Stimulated activated CD4-positive, alpha-beta T cell treated with anti-CD3 and anti-CD28 coated beads, Interleukin-1b, Interleukin-23, amount 100 ng/mL, for 1 hour (primary cell): ENCODE data around the gene SPINDOC.
"Not testable (repeated sequence)": the region's sequence is repeated elsewhere in the genome, so short reads cannot be mapped to it uniquely, and the experiment has no call there.

Experiments used
- DNase-seq, 2 donors: peaks; one replicate each; pipeline ENCODE4 v3.0.0-alpha.2; 2020; ENCODE audit warnings: low read depth in 2 of 2

SPINDOC gene

GRCh38 chr11:63785823-63786222 is 27.4 kb upstream of the SPINDOC start:
- no peak for DNase-seq

GRCh38 chr11:63791495-63792167 is 21.6 kb upstream of the SPINDOC start:
- DNase-seq, result no peak

GRCh38 chr11:63793161-63793560 is 20.1 kb upstream of the SPINDOC start:
- no peak for DNase-seq

- no peak for DNase-seq
Measured at GRCh38 chr11:63795066-63795465, 18.2 kb upstream of the SPINDOC start.

GRCh38 chr11:63800921-63801320 is 12.3 kb upstream of the SPINDOC start:
- no peak for DNase-seq

- DNase-seq, result no peak
Measured at GRCh38 chr11:63802637-63803414, 10.4 kb upstream of the SPINDOC start.

GRCh38 chr11:63804259-63804658 is 9.0 kb upstream of the SPINDOC start:
- DNase-seq, result no peak

- no peak for DNase-seq
Measured at GRCh38 chr11:63805844-63806415, 7.3 kb upstream of the SPINDOC start.

GRCh38 chr11:63810383-63810782 is 2.9 kb upstream of the SPINDOC start:
- DNase-seq, result not testable (repeated sequence)

- DNase-seq, result no peak
Measured at GRCh38 chr11:63811522-63811921, 1.7 kb upstream of the SPINDOC start.

GRCh38 chr11:63813563-63814382 is 517 bp downstream of the SPINDOC start:
- DNase-seq, result peak in 1 of 2 donors; percentile 5

- DNase-seq, result no peak
Measured at GRCh38 chr11:63814383-63814736, 1.1 kb downstream of the SPINDOC start.

- no peak for DNase-seq
Measured at GRCh38 chr11:63816166-63816565, 2.9 kb downstream of the SPINDOC start.

- DNase-seq, result no peak
Measured at GRCh38 chr11:63816732-63817131, 3.5 kb downstream of the SPINDOC start.

GRCh38 chr11:63817758-63818498 is 4.7 kb downstream of the SPINDOC start:
- DNase-seq, result no peak

- DNase-seq, result no peak
Measured at GRCh38 chr11:63818609-63819008, 5.4 kb downstream of the SPINDOC start.

GRCh38 chr11:63821411-63821810 is 8.2 kb downstream of the SPINDOC start:
- DNase-seq, result no peak

- no peak for DNase-seq
Measured at GRCh38 chr11:63826471-63827190, 13.4 kb downstream of the SPINDOC start.

GRCh38 chr11:63829823-63830489 is 16.7 kb downstream of the SPINDOC start:
- no peak for DNase-seq

- DNase-seq, result no peak
Measured at GRCh38 chr11:63831326-63831725, 18.1 kb downstream of the SPINDOC start.
